OCI-LY7 (cell line): ENCODE results near the gene GPC1. TPM values are rescaled to one million over a fixed set of nuclear protein-coding genes. Genes with fewer than 3 reads are reported as not detected.
"Not testable (repeated sequence)": the region's sequence is repeated elsewhere in the genome, so short reads cannot be mapped to it uniquely, and the experiment has no call there.

Experiments used
- BruUV-seq: library from RNA; stranded (reverse); fragments of 400-500 nt; replicated peaks from 2 replicates; lab custom pipeline; 2021; lab: Mats Ljungman, UMichigan
- CTCF ChIA-PET: fragments of 300-600 bp; sonication (Branson Sonifier 250); formaldehyde crosslinking; loops from one replicate; lab custom pipeline; 2022; ENCODE audit warnings: antibody characterized with exemption; ENCODE audit not compliant: unreplicated experiment; lab: Charles Lee
- POLR2A ChIA-PET: fragments of 300-600 bp; sonication (Branson Sonifier 250); formaldehyde crosslinking; loops from one replicate; lab custom pipeline; 2022; ENCODE audit warnings: antibody characterized with exemption; lab: Charles Lee
- DNase-seq: peaks from one replicate; pipeline ENCODE4 v3.0.0-alpha.2; 2015; ENCODE audit warnings: low spot score
- H2AFZ ChIP-seq: fragments of 200-600 bp; sonication (generic), shearing (Covaris generic); 2 replicates; pipeline ENCODE4 v1.6.1; 2014; ENCODE audit warnings: mild to moderate bottlenecking, antibody characterized with exemption, low read length, moderate library complexity
- H3K27ac ChIP-seq: fragments of 200-600 bp; sonication (generic); 2 replicates; pipeline ENCODE4 v1.5.1; 2014; ENCODE audit warnings: mixed run types, low read depth, mild to moderate bottlenecking, moderate library complexity, low read length, inconsistent platforms; ENCODE audit not compliant: poor library complexity, severe bottlenecking
- H3K36me3 ChIP-seq: fragments of 200-600 bp; sonication (generic); 2 replicates; pipeline ENCODE4 v1.6.1; 2014; ENCODE audit warnings: mild to moderate bottlenecking, antibody characterized with exemption, low read length, moderate library complexity, mixed read lengths; ENCODE audit not compliant: insufficient read depth
- H3K4me1 ChIP-seq: fragments of 200-600 bp; sonication (generic); 2 replicates; pipeline ENCODE4 v1.5.1; 2014; ENCODE audit warnings: mild to moderate bottlenecking, low read length; ENCODE audit not compliant: insufficient read depth, poor library complexity, severe bottlenecking
- H3K4me2 ChIP-seq: fragments of 200-600 bp; sonication (generic); 2 replicates; pipeline ENCODE4 v1.6.1; 2014; ENCODE audit warnings: mild to moderate bottlenecking, low read length
- H3K4me3 ChIP-seq: fragments of 200-600 bp; sonication (generic); 2 replicates; pipeline ENCODE4 v1.5.1; 2014; ENCODE audit warnings: mild to moderate bottlenecking, low read depth, low read length; ENCODE audit not compliant: poor library complexity, severe bottlenecking
- H3K79me2 ChIP-seq: fragments of 200-600 bp; sonication (generic); 2 replicates; pipeline ENCODE4 v1.6.1; 2016; ENCODE audit warnings: low read depth, mild to moderate bottlenecking, low read length, moderate library complexity, mixed read lengths; ENCODE audit not compliant: insufficient read depth
- H3K9me2 ChIP-seq: fragments of 200-600 bp; sonication (generic); 2 replicates; pipeline ENCODE4 v1.6.1; 2016; ENCODE audit warnings: mild to moderate bottlenecking, low read length, mixed read lengths; ENCODE audit not compliant: insufficient read depth
- H3K9me3 ChIP-seq: fragments of 200-600 bp; sonication (generic); 2 replicates; pipeline ENCODE4 v1.6.1; 2014; ENCODE audit warnings: mild to moderate bottlenecking, mixed run types, low read length, mixed read lengths
- H4K20me1 ChIP-seq: fragments of 200-600 bp; sonication (generic); 2 replicates; pipeline ENCODE4 v1.6.1; 2014; ENCODE audit warnings: mild to moderate bottlenecking, antibody characterized with exemption, low read length, moderate library complexity, mixed read lengths; ENCODE audit not compliant: insufficient read depth
- CTCF ChIP-seq: fragments of 200-600 bp; sonication (generic); conservative IDR thresholded peaks from 2 replicates; pipeline ENCODE4 v1.5.1; 2014; ENCODE audit warnings: mild to moderate bottlenecking, antibody characterized with exemption, low read length, moderate library complexity, mixed read lengths
- EZH2phosphoT487 ChIP-seq: fragments of 200-600 bp; sonication (generic); IDR thresholded peaks from 2 replicates; pipeline ENCODE4 v1.6.1; 2018; ENCODE audit warnings: low read depth, borderline replicate concordance, mild to moderate bottlenecking, mixed run types, antibody characterized with exemption, low read length, moderate library complexity, mixed read lengths
- intact Hi-C: fragments of 100-400 bp; cut with micrococcal nuclease; formaldehyde crosslinking; loops from one replicate; pipeline ENCODE4 v1.10.0; 2022; ENCODE audit not compliant: unreplicated experiment
- total RNA-seq, 2 experiments: library from RNA; depleted of rRNA in 1 of 2; stranded (reverse); fragments of >200 nt in 1 of 2; shearing (Covaris generic) in 1 of 2; gene quantifications; 2 replicates each; pipeline ENCODE4 v1.2.3, GENCODE V29; 2014 to 2022

The GPC1 gene
- total RNA-seq, 2 experiments from 2014 or later, result 2.4 to 4.0 TPM

GRCh38 chr2:240494942-240495341, 59.5 kb downstream of the GPC1 start:
- CTCF ChIA-PET, BruUV-seq, POLR2A ChIA-PET: not testable (repeated sequence)

GRCh38 chr2:240497082-240497481, 61.6 kb downstream of the GPC1 start:
- CTCF ChIA-PET, H3K79me2 ChIP-seq, H3K9me2 ChIP-seq, H4K20me1 ChIP-seq, H3K4me3 ChIP-seq, H3K4me2 ChIP-seq, intact Hi-C loops, H3K4me1 ChIP-seq, DNase-seq, BruUV-seq, H2AFZ ChIP-seq, H3K27ac ChIP-seq: not testable (repeated sequence)
- peak; percentile 54 for TF ChIP-seq CTCF
- H3K9me3 ChIP-seq, result peaks cover 11% of the 10 kb centered on the region; the same call in 1 of the 2 replicates
- POLR2A ChIA-PET, result interaction anchor here (0.7 kb wide), 1 partner anchor 88 kb away, joined by 4 read pairs; no protein-coding TSS in a partner anchor
- peaks cover 66% of the 10 kb centered on the region for H3K36me3 ChIP-seq

More at GRCh38 chr2:240494942-240495341, 59.5 kb downstream of the GPC1 start:
- H3K79me2 ChIP-seq, H4K20me1 ChIP-seq, H3K9me2 ChIP-seq, H2AFZ ChIP-seq, H3K4me2 ChIP-seq, H3K4me3 ChIP-seq, intact Hi-C loops, H3K4me1 ChIP-seq, H3K27ac ChIP-seq, DNase-seq: not testable (repeated sequence)
- TF ChIP-seq CTCF, result peak; percentile 47
- Histone ChIP-seq H3K9me3 (peaks cover 27% of the 10 kb centered on the region; the same call in 1 of the 2 replicates), H3K36me3 (peaks cover 55% of the 10 kb centered on the region)

GRCh38 chr2:240498171-240498957, 62.9 kb downstream of the GPC1 start:
- Histone ChIP-seq H3K4me2 (no peak overlapping the region), H4K20me1 (no peaks in the 10 kb centered on the region), H3K36me3 (peaks cover 65% of the 10 kb centered on the region), H3K4me3 (no peak overlapping the region), H3K9me3 (0 out of 2 replicates have a peak, but pooled peaks cover 4% of the 10 kb centered on the region), H3K27ac (no peak overlapping the region), H3K9me2 (no peaks in the 10 kb centered on the region), H2AFZ (no peak overlapping the region), H3K79me2 (no peaks in the 10 kb centered on the region), H3K4me1 (no peaks in the 10 kb centered on the region)
- DNase-seq, result no peak
- intact Hi-C loops, result no loop called here
- no peak for TF ChIP-seq EZH2phosphoT487
- TF ChIP-seq CTCF, result no peak
- no TSS peak for BruUV-seq
- ChIA-PET CTCF (no interaction called here), POLR2A (no interaction called here)
